HG03108 (cell line): Measurements from ENCODE around the gene PIEZO2.
"Not testable (repeated sequence)": the region's sequence is repeated elsewhere in the genome, so short reads cannot be mapped to it uniquely, and the experiment has no call there.

Source experiments
- ATAC-seq: cut with Tn5 transposase; IDR thresholded peaks from one replicate; pipeline ENCODE4 v1.9.1; 2021; ENCODE audit warnings: moderate library complexity; ENCODE audit not compliant: unreplicated experiment

The PIEZO2 gene

DNA sequence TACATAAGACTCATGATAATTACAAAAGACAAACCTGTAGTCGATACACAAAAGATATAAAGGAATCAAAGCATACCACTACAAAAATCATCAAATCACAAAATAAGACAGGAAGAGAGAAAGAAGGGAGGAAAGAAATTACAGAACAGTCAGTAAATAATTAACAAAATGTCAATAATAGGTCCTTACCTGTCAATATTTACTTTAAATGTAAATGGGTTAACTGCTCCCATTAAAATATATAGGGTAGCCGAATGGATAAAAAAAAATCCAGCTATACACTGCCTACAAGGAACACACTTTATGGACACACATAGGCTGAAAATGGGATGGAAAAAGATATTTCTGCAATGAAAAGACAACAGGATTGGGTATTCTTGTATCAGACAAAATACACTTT lies 163.7 kb downstream of the PIEZO2 start:
- ATAC-seq, result no peak

DNA sequence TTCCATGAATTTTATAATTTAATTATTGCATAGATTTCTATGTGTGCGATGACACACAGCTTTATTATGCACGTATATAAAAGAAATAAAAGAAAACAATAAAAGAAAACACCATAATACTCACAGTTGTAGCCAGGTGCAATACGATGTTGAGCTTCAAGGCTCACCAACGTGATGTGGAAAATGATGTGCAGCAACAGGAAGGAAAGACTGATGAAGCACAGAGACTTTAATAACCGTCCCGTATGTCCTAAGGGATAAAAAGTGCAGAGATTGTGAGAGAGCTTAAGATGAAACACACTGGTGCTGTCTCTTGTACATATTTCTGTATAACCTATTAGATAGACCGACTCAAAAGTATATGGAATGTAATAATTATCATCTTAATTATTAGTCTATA lies 170.0 kb downstream of the PIEZO2 start:
- ATAC-seq, result no peak

DNA sequence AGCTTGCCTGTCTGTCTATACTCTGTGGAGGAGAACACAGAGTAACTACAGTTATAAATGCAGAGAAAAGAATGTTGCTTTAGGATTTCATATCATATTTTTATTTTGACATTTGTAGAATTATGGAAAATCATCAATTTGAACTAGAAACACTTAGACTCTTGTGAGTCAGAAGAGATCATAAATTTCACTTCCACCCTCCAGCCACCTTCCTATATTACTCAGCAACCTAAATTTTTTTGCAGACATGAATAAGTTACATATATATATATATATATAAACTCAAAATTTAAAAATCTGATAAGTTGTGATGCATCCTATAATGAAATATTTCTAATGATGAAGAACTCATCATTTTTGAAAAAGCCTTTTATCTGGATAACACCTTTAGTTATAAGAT lies 172.3 kb downstream of the PIEZO2 start:
- ATAC-seq, result no peak

DNA sequence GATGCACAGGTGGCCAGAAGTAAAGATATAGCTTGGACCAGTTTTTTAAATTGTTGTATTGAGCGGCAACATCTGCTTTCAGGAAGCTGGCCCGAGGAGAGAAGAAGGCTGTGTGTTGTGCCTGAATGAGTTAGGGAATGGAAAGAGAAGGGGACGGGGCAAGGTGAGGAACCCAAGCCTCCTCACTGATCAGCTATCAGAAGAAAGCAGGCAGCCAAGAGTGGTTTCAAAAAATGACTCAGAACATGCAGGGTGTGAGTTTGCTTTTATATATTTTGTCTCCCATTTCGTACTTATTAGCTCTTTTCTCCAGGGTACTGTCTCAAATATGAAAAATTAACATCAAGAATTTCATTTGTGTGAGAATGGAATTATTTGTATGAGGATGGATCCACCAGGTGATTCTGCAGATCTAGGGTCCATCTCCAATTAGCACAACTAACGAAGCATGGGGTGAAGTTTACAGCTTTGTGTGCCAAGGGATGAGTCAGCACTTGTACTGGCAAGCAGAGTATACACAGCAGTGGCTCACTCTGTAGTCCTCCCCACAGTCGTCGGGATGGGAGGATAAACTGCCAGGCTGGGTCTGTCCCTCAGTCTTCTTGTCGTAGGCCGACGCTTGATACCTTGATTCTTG lies 175.7 kb downstream of the PIEZO2 start:
- ATAC-seq, result no peak

DNA sequence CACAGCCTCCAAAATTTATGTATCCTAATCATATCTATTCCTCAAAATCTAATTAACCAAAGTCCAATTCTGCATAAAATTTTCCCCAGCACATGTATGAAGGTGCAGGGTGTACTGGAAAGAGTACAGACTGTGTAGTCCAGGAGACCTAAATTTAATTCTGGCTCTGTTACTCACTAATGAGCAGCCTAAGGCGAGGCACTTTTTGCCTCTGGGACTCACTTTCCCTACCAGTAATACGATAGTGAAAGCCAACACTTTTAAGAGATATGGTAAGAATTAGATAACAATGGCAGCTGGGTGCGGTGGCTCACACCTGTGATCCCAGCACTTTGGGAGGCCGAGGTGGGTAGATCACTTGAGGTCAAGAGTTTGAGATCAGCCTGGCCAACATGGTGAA lies 177.7 kb downstream of the PIEZO2 start:
- no peak for ATAC-seq

DNA sequence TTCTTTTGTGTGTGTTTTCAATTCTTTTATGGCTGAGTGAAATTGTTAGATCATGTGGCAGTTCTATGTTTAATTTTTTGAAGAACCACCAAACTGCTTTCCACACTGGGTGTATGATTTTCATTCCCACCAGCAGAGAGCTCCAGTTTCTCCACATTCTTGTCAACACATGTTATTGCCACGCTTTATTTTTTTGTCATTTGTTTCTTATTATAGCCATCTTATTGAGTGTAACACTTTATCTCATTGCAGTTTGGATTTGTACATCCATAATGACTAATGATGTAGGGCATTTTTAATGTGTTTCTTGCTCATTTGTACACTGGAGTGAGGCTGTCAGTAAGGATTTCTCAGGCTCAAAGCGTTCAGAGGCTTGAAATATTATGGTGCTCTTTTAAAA lies 184.2 kb downstream of the PIEZO2 start:
- ATAC-seq, result no peak

DNA sequence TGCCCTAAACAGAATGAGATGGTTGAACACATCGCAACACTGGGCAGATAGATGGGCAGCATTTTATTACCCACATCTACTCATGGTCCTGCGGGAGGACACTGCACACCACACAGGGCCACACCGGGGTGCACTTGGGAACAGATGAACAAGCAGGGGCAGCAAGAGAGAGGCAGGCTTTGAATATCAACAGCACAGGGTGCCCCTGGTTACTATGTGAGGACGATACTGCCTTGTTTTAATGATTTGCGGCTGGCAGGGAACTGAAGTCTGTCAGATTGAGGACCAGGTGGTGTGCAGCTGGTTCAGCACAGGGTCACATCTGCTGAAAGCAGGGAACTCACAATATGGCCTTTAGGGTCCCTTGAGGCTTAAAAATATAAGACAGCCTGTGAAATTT lies 195.7 kb downstream of the PIEZO2 start:
- no peak for ATAC-seq

DNA sequence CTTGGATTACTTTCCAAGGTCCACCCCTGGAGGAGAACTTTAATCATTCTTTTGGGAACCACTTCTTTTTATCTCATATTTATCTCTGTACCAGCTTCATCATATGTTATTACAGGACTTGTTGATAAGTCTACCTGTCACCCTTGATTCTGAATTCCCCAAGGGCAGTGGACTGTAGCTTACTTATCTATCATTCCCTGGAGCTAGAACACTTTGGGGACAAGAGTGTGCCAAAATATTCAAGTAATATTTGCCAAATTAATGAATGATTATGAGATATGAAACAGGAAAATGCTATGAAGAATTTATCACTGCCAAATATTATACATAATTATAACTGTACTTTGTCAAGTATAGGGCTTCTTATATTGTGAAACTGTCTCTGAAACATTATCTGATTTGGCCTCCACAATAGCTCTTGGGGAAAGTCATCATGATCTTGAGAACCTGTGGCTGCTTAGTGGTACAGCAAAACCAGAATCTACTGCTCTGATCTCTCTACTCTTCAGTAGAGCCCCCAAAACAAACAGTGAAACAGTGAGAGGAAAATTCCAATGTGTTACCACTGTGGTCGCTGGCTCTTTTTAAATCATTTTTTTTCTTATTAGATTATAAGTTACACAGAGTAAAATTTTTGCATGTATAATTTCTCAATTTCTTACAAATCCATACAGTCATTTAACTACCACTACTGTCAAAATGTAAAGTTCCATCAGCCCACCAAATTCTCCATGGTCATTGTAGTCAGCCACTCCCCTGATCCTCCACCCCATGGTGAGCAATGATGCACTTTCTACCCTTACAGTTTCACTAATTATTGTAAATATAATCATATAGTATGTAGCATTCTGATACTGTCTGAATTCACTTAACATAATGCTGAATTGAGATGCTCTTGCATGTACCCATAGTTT lies 197.5 kb downstream of the PIEZO2 start:
- no peak for ATAC-seq

DNA sequence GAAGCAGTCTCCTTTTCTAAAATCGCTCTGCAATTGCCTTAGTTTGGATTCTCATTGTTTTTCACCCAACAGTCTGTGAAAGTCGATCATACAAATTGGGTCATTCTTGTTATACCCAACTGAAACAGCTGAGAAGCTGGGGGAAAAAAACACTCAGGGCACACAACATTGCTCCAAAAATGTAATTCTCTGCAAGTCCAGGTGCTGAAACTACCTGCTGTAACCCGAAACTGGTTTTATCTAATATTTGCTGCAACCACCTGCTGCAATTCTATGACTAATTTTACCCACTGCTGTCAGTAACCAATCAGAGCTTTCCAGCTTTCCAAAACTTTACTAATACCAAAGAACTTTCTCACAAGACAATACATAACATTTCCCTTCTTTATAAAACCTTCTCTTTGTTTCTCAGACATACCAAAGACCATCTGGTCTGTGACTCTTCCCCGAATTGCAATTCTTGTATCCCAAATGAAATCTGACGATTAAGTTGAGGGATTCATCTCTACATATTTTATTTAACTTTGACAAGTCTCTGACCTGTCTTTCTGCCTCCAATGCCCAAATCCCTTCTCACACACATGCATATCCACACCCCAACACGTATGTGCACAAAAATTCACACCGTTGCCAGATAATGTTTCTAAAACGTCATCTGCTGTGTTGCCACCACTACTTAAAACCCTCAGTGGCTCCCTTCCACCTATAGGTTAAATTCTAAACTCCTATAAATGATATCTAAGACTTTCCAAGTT lies 198.3 kb downstream of the PIEZO2 start:
- ATAC-seq, result no peak

DNA sequence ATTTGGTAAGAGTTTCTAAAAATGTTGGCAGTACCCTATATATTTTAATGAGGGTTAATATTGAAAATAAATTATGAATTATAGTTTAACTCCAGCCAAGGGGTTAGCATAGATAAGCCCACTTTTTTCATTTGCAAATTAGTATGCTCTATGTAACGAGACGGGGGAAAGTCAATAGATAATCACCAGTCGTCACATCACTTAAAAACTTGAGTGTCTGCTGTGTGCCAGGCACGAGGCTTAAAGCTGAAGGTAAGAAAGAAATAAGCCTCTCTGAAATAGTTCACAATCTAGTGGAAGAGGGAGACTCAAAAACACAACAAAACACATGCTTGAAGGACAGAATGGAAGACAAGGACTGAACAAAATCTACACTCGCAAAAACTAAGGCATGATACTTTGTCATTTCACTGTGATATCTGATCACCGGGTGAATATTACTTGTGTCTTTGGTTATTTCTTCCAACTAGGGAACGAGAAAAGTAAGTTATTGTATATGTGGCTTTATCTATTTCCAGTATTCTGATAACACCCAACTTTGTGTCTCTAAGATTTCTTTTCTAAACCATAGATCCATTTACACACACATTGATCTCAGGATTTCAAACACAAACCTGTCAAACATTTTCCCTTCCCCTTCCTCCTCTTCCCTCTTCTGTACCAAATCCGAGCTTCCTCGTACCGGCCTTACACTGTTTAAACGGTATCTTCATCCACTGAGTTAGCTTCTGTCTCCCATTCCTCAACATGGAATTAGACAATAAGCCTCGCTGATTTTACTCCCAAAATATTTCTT lies 199.1 kb downstream of the PIEZO2 start:
- no peak for ATAC-seq

DNA sequence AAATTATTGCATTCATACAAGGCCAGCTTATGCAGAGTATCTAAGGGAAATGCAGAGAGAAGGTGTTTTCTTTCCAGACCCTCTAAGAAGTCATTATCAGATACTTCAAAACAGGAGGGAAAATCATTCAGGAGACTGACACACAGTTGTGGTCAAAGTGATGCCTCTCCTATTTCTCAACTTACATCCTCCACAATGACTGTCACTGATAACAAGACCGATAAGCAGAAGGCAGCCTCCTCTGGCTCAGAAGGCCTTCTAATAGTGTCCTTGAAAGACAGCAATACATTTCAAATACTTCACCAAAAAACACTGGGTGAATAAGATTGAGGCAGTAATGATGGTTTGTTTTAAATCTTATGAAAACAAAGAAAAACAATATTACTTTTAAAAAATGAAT lies 199.7 kb downstream of the PIEZO2 start:
- ATAC-seq, result no peak

DNA sequence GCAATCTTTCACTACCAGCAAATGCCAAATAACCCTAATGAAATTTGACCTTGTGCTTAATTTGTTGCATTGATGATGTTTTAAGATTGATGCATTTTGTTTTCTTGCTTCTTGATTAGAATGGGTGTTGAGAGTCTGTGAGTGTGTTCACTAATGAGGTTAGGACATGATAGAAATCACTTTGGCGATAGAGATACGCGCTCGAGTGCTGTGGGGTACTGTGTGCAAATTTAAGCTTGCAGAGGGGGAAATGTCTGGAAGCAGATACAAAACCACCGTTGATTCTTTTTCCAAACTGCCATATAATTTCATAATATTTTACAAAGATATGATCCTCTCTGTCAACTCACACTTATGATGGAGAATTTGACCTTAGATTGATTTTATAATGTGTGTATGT lies 200.9 kb downstream of the PIEZO2 start:
- ATAC-seq, result no peak

DNA sequence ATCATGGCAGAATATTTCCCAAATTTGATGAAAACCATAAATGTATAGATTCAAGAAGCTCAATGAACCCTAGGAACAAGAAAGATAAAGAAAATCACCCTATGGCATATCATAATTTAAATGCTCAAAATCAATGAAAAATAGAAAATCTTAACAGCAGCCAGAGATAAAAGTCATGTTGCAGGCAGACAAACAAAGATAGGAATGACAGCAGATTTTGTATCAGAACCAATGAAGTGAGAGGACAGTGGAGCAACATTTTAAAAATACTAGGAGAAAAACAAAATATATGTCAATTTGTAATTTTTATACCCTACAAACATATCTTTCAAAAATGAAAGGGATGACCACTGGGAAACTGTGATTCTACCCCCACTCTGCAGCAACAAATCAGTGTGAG lies 203.3 kb downstream of the PIEZO2 start:
- no peak for ATAC-seq

DNA sequence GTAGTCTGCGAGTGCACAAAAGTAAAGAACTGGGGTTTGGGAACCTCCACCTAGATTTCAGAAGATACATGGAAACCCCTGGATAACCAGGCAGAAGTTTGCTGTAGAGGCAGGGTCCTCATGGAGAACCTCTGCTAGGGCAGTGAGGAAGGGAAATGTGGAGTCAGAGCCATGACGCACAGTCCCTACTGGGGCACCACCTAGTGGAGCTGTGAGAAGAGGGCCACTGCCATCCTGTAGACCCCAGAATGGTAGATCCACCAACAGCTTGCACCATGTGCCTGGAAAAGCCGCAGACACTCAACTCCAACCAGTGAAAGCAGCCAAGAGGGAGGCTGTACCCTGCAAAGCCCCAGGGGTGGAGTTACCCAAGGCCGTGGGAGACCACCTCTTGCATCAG lies 206.4 kb downstream of the PIEZO2 start:
- ATAC-seq, result no peak

DNA sequence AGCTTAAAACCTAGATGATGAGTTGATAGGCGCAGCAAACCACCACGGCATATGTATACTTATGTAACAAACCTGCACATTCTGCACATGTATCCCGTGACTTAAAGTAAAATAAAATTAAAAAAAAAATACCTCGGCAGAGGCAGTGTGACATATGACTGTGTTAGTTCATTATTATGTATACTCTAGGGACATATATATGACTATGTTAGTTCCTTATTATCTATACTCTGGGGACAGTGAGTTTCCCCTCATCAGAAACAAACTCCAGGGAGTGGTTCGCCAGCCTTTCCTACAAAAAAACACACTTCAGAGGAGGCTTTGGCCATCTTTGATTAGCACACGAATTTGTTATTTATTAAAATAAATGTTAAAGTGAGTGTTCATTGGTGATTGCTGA lies 209.5 kb downstream of the PIEZO2 start:
- ATAC-seq, result no peak

DNA sequence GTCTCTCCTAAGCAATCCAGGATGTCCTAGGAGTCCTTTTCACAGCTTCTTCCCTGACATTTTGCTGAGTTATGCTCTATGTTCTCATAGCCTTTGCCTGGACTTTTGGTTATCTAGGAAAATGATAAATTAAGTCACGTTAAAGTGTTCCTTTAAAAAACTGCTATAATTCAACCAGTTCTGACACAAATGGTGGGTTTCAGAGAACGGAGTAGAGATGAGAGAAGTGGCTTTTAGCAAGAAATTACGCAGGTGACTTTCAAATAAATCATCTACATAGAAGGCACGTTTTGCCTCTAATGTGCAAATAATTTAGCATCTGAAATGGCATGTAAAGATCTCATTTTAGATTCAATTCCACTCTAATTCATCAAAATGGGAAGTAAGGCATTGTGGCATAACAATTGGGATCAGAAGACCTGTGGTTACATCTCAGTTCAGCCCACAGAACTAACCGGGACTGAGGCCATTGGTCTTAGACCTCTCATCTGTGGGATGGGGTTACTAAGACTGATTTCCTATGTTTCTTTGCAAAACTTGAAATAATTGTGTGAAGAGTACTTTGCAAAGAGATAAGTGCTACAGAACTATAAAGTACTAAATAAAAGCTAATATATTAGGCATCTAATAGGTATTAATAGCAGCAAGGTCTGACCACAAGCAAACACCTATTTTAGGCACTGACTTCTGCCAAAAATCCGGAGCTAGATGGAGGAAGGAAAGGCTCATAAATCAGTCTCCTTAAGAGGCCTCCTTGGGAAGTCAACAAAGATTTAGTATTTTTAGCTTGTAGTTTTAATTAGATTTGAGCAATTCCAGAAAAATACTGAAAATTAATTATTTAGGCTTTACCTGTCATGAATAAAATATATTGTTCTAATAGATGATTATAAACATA lies 211.4 kb downstream of the PIEZO2 start:
- ATAC-seq, result no peak

DNA sequence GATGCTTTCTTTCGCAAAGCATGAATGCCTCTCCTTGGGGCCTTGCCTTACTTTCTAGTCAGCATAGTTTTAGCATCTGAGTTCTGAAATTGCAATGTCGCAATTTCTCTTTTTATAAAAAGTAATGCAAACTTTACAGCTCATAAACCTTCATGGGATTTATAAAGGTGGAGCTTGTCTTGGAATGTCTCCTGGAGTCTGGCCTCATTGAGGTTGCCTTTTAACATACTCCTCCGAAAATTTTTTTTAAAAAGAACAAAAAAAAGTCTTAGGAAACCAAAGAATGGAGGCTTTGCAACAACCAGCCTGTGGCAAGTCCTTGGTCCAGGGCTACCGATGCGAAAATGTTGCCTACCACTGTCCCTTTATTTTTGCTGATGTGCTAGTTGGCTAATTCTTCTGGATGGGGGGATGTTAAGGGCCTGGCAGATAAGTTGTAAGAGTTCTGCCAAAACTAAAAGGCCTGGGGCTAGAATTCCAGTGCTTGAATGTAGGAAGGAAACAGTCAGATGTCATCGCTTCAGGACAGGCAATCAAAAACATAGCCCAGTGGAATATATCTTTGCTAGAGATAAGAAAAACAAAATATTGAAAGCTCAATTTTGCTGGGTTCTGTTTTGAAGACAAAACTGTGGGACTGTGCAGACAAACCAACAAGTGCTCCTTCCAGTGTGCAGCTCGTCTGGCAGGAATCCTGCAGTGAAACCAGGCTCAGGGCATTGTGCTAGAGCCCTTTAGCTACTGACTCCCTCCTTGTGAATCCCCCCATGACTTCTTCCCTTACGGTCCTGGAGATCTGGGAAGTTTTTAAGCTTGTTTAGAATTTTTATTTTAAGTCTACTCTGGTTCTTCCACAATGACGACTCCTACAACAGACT lies 213.0 kb downstream of the PIEZO2 start:
- ATAC-seq, result no peak

DNA sequence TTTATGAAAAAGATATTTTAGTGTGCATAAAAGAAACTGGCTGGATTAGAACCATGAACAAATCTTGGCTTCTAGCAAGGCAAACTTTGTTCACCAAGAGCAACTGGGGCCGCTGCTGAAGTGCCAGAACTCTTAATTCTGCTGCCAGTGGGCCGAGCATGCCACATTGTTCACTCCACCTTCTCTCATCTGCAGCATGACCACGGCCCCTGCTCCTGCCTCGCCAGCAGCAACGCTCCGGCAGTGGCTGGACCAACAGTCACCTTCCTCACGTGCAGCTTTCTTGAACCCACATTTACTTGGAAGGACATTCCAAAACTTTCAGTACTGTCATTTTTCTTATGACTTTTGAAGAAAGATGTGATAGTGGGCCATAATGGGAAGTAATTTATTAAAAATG lies 213.8 kb downstream of the PIEZO2 start:
- no peak for ATAC-seq

DNA sequence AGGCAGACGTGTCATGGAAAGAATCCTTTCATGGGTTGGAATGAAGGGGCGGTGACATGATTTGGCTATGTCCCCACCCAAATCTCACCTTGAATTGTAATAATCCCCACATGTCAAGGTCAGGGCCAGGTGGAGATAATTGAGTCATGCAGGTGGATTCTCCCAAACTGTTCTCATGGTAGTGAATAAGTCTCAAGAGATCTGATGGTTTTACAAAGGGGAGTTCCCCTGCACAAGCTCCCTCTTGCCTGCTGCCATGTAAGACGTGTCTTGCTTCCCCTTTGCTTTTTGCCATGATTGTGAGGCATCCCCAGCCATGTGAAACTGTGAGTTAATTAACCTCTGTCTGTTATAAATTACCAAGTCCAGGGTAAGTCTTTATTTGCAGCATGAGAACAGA lies 215.7 kb downstream of the PIEZO2 start:
- not testable (repeated sequence) for ATAC-seq
